NCI-H146 treated with DMSO at 0.1 percent for 48 hours (cell line): ENCODE results near the gene ZCCHC14.
"Not testable (repeated sequence)": the region's sequence is repeated elsewhere in the genome, so short reads cannot be mapped to it uniquely, and the experiment has no call there.

Source experiments
- DNase-seq: peaks from one replicate; lab custom pipeline; 2025; ENCODE audit not compliant: unreplicated experiment; lab: John Stamatoyannopoulos, UW

Gene ZCCHC14

GRCh38 chr16:87388818-87389134 is 104.0 kb downstream of the ZCCHC14 start:
- DNase-seq = no peak

- DNase-seq = peak; percentile 90
Measured at GRCh38 chr16:87387942-87388817, 104.6 kb downstream of the ZCCHC14 start.

GRCh38 chr16:87384875-87385167 is 108.0 kb downstream of the ZCCHC14 start:
- DNase-seq = not testable (repeated sequence)

DNA sequence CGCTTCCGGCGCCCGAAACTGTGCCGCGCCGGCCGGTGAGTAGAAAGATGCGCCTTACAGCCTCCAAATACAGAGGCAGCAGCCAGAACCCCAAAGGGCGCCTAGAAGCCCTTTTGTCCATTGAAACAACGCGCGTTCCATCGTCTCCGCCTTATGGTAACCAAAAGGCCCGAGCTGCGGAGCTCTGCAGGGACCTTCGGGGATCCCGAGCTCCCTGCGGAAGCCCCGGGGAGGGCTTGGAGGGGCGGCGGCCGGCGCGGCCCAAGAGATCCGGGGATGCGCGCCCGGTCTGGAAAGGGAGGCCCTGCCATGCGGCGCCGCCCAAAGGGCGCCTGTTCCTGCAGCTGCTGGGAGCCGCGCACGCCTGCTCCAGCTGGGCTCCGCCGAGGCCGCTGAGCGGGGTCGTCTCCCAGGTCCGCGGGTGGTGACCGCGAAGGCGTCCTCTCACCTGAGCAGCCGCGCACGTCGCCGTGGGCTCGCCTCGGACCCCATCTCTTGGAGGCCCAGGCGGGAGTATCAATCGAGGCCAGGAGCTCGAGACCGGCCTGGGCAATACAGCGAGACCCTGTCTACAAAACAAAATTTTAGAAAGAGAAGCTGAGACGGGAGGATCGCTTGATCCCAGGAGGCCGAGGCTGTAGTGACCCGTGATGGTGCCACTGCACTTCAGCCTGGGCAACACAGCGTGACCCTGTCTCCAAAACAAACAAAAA is 108.5 kb downstream of the ZCCHC14 start:
- peak; percentile 64 for DNase-seq

- peak; percentile 70 for DNase-seq
Measured at GRCh38 chr16:87383505-87384161, 109.2 kb downstream of the ZCCHC14 start, which contains the start of gene FBXO31. Gene FBXO31 (minus strand): TSS chr16:87383776. CDS start chr16:87383744, 32 bp downstream.

DNA sequence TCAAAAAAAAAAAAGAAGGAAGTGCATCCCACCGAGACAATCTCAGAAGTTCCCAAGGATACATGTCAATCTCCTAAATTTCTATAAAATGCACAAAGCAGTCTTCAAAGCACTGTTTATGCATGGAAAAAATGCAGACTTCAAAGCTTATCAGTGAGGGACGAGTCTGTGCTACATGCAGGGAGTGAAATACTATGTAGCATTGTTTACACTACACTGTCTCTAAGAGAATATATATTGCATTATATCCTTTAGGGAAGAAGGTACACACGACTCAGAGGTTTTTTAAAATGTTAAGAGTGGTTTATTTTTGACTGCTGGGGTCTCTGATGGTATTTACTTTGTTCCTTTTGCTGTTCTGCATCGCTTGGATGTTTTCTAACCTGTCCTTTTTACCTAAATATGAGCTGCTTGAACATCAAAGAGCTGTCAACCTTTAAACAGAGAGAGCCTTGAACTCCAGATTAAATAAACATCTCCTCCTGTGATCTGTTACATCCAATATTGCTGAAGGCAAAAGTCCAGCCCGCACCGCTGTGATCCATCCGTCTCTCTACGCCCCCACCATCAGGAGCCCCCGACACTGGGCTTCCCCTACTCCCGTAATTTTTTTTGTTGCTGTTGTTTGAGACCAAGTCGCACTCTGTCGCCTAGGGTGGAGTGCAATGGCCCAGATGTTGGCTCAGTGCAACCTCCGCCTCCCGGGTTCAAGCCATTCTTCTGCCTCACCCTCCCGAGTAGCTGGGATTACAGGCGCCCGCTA is 110.6 kb downstream of the ZCCHC14 start:
- DNase-seq = no peak

- DNase-seq = no peak
Measured at GRCh38 chr16:87380881-87381280, 111.9 kb downstream of the ZCCHC14 start.

GRCh38 chr16:87380403-87380802 is 112.4 kb downstream of the ZCCHC14 start:
- DNase-seq = no peak

GRCh38 chr16:87379312-87379752 is 113.5 kb downstream of the ZCCHC14 start:
- not testable (repeated sequence) for DNase-seq

- DNase-seq = no peak
Measured at GRCh38 chr16:87376660-87377059, 116.2 kb downstream of the ZCCHC14 start.

GRCh38 chr16:87375426-87376135 is 117.2 kb downstream of the ZCCHC14 start:
- no peak for DNase-seq

- DNase-seq = no peak
Measured at GRCh38 chr16:87374313-87374712, 118.5 kb downstream of the ZCCHC14 start.

DNA sequence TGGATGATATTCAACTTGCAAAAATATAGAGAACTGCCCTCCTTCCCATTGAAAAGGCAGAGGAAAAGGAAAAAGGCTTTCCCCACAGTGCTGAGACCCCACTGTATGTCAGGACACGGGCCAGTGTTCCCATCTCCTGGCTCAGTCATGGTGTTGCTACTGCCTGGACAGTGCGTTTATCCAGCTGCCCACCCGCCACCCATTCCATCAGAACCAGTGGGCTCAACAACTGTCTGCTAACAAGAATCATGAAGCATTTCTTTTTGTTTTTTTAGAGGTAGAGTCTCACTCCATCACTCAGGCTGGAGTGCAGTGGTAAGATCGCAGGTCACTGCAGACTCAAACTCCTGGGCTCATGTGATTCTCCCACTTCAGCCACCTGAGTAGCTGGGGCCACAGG is 120.5 kb downstream of the ZCCHC14 start:
- DNase-seq = no peak

DNA sequence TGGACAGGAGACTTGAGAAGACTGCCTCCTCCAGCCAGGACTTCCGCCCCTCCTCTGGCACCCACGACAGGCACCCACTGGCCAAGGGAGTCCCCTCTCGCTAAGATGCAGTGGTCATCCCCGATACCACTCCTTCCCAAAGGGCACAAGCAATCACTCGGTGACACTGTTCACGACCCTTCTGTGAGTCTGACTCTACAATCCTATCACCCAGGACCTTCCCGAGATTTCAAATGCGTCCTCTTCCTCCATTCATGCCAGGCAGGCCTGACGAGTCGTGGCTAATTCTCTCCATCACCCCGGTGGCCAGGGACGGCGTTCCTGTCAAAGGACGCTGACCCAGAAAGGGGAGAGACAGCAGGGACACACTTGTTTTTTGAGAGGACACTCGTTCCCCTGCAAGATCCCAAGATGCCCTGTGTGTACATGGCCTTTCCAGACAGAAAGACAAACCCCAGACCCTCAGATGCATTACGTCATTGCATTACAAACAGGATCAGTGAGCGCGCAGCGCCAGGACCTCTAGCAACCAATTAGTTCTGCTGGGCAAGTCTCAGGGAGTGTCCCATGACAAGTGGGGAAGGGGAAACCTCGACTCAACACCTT is 121.5 kb downstream of the ZCCHC14 start:
- no peak for DNase-seq

GRCh38 chr16:87369796-87370719 is 122.8 kb downstream of the ZCCHC14 start:
- DNase-seq = no peak

- no peak for DNase-seq
Measured at GRCh38 chr16:87369117-87369765, 123.6 kb downstream of the ZCCHC14 start.

GRCh38 chr16:87368029-87368770 is 124.6 kb downstream of the ZCCHC14 start:
- no peak for DNase-seq

DNA sequence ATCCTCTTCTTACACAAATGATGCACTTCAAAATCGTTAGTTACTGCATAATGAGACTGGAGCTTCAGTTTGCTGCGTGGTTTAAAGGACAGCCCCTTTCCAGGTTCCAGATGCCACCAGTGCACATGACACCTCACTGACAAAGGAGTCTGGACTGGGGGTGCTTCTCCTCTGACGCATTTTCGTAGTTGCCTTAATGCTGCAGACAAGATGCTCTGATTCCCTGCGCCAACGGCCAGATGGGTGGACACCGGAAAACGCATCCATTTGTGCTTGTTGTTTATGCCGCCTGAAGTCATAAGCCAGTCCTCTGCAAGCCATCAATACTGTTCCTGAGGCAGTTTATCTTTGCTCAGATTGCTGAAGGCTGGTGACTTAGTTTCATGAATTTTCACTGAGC is 125.3 kb downstream of the ZCCHC14 start:
- no peak for DNase-seq
